Esophagus mucosa (tissue), 1 donor: ENCODE data around the gene NBEAL2. TPM values are rescaled to one million over a fixed set of nuclear protein-coding genes. Genes with fewer than 3 reads are reported as not detected.

Source experiments
- ATAC-seq: fragments of 200-7000 bp; cut with Tn5 transposase; one replicate; pipeline ENCODE4 v1.9.1; 2020
- total RNA-seq: library from RNA; stranded (reverse); gene quantifications from one replicate; pipeline ENCODE4 v1.2.4, GENCODE V29; 2023
- donor health status: DM: yes; HTN: yes; CAD: no.

The NBEAL2 gene
- total RNA-seq, 1 donor from 2014 or later: 117 TPM

DNA sequence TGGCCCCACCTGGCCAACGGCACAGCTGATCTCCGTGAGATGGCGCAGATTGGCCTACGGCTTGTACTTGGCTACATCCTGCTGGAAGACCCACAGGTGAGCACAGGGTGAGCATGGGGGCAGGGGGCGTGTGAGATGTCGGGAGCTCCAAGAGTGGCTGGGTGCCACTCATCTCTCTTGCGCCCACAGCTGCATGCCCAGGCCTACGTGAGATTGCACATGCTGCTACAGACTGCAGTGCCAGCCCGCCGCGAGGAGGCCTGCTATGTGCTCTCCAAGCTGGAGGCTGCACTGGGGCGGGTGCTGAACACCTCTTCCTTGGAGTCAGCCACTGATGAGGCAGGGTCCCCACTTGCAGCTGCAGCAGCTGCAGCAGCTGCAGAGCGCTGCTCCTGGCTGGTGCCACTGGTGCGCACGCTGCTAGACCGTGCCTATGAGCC is 22.3 kb downstream of the NBEAL2 start:
- no peak for ATAC-seq

GRCh38 chr3:47002171-47003055 is 22.9 kb downstream of the NBEAL2 start:
- ATAC-seq: no peak

- no peak for ATAC-seq
Measured at GRCh38 chr3:47003056-47003410, 23.6 kb downstream of the NBEAL2 start.

DNA sequence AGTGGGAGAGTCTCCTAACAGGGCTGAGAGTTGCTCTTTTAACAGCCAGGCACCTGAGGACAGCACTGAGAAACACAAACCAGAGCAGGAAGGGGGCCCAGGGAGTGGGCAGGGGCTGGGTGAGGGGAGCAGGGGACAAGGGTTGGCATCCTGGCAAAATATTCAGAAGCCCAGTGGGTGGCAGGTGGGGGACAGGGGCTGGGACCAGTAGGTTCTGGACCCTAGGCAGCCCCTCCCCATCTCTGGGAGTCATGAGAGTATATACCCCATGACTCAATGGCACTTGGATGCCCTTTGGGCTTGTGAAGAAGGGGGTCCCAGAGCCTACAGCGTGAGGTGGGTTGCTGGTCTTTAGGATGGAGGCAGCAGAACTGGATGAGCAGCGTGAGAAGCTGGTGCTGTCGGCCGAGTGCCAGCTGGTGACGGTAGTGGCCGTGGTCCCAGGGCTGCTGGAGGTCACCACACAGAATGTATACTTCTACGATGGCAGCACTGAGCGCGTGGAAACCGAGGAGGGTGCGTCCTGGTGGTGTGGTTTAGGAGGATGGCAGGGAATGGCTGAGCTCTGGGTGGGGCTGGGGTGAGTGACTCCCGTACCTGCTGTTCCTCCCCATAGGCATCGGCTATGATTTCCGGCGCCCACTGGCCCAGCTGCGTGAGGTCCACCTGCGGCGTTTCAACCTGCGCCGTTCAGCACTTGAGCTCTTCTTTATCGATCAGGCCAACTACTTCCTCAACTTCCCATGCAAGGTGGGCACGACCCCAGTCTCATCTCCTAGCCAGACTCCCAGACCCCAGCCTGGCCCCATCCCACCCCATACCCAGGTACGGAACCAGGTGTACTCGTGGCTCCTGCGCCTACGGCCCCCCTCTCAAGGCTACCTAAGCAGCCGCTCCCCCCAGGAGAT is 24.2 kb downstream of the NBEAL2 start:
- ATAC-seq: no peak

- no peak for ATAC-seq
Measured at GRCh38 chr3:47004369-47005211, 25.1 kb downstream of the NBEAL2 start.

DNA sequence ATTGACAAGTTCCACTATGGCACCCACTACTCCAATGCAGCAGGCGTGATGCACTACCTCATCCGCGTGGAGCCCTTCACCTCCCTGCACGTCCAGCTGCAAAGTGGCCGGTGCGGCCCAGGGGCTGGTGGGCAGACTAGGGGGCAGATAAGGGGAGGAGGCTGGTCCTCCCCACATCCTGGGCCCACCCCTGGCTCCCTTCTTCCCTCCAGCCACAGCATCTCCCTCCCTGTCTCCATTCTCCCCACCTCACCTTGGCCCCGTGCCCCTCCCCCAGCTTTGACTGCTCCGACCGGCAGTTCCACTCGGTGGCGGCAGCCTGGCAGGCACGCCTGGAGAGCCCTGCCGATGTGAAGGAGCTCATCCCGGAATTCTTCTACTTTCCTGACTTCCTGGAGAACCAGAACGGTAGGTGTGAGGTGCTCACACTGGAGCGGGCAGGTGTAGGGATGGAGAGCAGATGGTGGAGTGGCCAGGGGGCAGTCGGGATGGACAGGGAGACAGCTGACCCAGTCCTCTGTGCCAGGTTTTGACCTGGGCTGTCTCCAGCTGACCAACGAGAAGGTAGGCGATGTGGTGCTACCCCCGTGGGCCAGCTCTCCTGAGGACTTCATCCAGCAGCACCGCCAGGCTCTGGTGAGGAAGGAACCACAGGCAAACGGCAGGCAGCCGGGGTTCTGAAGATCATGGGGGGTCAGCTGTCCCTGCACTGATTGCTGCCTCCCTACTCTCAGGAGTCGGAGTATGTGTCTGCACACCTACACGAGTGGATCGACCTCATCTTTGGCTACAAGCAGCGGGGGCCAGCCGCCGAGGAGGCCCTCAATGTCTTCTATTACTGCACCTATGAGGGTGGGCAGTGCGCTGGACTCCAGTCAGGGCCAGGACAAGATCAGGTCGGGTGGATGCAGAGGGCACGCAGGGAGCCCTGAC is 26.0 kb downstream of the NBEAL2 start:
- no peak for ATAC-seq

DNA sequence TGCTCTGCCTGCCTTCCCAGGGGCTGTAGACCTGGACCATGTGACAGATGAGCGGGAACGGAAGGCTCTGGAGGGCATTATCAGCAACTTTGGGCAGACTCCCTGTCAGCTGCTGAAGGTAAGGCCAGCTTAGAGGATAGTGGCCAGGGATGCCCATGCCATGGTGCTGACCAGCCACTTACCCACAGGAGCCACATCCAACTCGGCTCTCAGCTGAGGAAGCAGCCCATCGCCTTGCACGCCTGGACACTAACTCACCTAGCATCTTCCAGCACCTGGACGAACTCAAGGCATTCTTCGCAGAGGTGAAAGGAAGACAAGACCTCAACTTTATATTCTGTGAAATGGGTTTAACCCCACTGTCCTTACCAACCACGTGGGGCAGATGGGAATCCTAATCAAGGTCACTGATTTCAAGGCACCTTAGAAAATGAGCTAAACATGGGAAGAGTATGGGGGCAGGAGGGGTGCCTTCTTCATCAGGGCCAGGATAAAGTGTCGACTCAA is 26.7 kb downstream of the NBEAL2 start:
- ATAC-seq: no peak

DNA sequence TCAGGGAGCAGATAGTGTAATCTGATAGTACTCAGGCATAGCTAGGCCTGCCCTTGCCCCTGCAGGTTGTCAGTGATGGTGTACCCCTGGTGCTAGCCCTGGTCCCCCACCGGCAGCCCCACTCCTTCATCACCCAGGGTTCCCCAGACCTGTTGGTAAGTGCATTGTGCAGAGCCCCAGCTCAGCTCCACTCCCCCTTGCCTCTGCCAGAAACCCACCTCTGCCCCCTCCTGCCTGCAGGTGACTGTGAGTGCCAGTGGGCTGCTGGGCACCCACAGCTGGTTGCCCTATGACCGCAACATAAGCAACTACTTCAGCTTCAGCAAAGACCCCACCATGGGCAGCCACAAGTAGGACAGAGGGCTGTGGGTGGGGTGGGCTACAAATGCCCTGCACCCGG is 27.5 kb downstream of the NBEAL2 start:
- ATAC-seq: no peak

DNA sequence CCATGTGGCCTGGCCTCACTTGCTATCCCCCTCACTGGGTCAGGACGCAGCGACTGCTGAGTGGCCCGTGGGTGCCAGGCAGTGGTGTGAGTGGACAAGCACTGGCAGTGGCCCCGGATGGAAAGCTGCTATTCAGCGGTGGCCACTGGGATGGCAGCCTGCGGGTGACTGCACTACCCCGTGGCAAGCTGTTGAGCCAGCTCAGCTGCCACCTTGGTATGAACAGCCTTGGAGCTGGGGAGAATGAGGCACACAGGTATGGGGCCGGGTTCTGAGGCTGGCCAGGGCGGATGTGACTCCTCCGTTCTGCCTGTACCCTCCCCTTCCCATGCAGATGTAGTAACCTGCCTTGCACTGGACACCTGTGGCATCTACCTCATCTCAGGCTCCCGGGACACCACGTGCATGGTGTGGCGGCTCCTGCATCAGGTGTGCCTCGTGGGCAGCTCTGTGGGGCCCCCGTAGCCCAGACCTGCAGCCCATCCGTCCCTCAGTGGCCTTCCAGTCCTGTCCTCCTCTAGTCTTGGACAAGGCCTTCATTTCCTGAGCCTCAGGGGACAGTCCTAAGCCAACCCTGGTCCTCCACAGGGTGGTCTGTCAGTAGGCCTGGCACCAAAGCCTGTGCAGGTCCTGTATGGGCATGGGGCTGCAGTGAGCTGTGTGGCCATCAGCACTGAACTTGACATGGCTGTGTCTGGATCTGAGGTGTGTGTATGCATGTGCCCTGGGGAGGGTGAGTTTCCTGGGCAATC is 28.2 kb downstream of the NBEAL2 start:
- ATAC-seq: no peak

- no peak for ATAC-seq
Measured at GRCh38 chr3:47008234-47008796, 28.8 kb downstream of the NBEAL2 start.

- no peak for ATAC-seq
Measured at GRCh38 chr3:47008851-47009224, 29.4 kb downstream of the NBEAL2 start.

- peak; percentile 81 for ATAC-seq
Measured at GRCh38 chr3:47009225-47010110, 30.0 kb downstream of the NBEAL2 start.

DNA sequence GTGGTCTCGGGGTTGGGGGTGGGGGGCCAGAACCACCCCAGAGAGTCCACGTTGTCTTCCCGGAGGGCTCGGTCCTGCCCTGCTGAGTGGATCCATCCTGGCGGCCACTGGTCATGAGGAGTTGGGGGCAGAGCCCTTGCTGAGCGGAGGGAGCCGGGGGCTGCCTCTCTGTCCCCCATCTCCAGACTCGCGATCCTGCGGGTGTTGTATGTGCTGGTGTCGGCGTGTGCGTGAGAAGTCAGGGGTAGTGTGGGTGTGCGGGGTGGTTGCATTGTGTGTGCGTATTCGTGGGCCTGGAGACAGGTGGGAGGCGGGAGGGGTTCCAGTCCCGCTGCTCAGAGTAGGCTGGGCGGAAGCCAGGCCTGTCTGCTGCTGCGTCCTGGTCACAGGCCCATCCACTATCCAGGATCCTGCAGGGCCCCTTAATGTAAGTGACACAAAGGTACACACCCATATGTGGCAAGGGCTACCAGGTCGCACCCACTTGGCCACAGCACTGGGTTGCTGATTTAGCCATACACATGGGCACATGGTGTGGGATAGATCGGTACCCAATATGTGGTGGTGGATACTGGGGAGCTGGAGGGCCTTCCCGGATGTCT is 30.7 kb downstream of the NBEAL2 start:
- ATAC-seq: no peak

DNA sequence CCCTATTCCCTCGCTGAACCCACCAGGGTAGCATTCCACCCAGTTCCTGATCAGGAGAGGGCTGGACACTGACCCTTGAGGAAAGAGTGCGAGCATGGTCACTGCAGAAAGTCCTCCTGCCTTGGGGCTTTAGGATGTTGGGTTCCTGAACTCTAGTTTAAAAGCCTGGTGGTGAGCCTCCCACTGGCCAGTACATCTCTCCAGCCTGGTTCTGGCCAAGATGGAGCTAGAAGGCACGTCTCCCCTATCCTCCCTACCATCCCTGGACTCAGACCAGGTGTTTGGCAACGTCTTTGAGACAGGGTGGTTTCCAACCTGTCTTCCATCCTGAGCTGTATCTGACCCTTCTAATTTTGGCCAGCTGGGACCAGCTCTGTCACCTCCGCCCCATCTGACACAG is 31.4 kb downstream of the NBEAL2 start:
- no peak for ATAC-seq

DNA sequence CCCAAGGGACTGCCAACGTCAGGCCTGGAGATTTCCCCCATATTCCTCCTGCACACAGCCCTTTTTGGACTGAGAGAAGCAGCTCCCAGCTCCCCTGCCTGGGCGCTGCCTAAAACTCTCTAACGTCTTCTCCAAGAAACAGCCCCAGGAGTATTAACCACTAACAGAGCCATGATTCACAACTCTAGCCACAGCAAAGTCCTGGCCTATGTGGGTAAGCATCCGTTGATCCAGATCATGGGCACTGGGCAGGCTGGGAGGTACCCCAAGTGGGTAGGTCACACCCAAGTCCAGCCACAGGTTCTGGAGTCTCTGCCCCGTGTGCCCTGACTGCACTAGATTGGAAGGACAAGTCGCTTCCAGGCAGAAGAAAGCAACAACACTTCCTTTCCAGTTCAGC is 31.9 kb downstream of the NBEAL2 start:
- ATAC-seq: no peak

GRCh38 chr3:47012342-47013230 is 33.1 kb downstream of the NBEAL2 start:
- no peak for ATAC-seq

- ATAC-seq: no peak
Measured at GRCh38 chr3:47013231-47013630, 33.8 kb downstream of the NBEAL2 start.

- ATAC-seq: no peak
Measured at GRCh38 chr3:47014036-47014435, 34.6 kb downstream of the NBEAL2 start.
